HEK293T (cell line): Measurements from ENCODE around the gene ALG12.

ENCODE experiments used
- FOXA1 ChIP-seq: fragments of 450-650 bp; IDR thresholded peaks from 2 replicates; pipeline ENCODE4 v1.6.1; 2016; ENCODE audit warnings: mild to moderate bottlenecking
- FOXM1 ChIP-seq: fragments of 450-650 bp; IDR thresholded peaks from 2 replicates; pipeline ENCODE4 v1.6.1; 2017; ENCODE audit warnings: mild to moderate bottlenecking, borderline replicate concordance
- SP1 ChIP-seq: fragments of 450-650 bp; IDR thresholded peaks from 2 replicates; pipeline ENCODE4 v1.6.1; 2017
- SUZ12 ChIP-seq: fragments of 450-650 bp; IDR thresholded peaks from 2 replicates; pipeline ENCODE4 v1.6.1; 2016; ENCODE audit warnings: mild to moderate bottlenecking

- TF ChIP-seq SP1 (no peak), FOXM1 (no peak), SUZ12 (no peak), FOXA1 (no peak)
These were observed 64.0 kb downstream of the ALG12 start for GRCh38 chr22:49853981-49854831.
